ENCODE results near the gene ERH.
"Not testable (repeated sequence)": the region's sequence is repeated elsewhere in the genome, so short reads cannot be mapped to it uniquely, and the experiment has no call there.

ERH gene

DNA sequence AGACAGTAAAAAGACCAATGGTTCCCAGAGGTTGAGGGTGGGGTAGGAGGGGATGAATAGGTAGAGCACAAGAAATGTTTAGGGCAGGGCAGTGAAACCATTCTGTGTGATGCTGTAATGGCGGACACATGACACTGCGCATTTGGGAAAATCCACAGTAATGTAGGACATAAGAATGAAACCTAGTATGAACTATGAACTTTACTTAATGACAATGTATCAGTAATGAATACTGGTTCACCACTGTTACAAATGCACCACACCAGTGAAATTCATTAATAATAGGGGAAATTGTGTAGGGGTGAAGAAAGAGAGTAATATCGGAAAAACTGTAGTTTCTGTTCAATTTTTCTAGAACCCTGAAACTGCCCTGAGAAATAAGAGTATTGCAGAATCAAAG lies 5.6 kb downstream of the ERH start:
- no peak for DNase-seq

DNA sequence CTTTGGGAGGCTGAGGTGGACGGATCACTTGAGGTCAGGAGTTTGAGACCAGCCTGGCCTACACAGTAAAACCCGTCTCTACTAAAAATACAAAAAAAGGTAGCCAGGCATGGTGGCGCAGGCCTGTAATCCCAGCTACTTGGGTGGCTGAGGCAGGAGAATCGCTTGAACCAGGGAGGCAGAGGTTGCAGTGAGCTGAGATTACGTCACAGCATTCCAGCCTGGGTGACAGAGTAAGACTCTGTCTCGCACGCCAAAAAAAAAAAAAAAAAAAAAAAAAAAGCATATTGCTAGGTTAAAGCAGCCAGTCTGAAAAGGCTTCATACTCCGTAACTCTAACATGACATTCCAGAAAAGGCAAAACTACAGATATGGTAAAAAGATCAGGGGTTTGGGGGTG lies 6.7 kb downstream of the ERH start:
- DNase-seq: not testable (repeated sequence)

DNA sequence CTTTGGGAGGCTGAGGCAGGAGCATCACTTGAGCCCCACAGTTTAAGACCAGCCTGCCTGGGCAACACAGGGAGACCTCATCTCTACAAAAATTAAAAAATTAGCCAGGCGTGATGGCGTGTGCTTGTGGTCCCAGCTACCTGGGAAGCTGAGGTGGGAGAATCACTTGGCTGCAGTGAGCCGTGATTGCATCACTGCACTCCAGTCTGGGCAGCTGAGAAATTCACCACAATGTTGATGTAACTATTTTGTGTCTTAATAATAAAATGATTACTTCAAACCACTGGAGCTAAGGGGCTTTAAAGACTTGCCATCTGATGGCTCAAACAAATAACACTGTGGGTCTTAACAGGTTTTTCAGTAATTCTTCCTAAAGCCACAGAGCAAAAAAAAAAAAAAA lies 10.8 kb downstream of the ERH start:
- DNase-seq: no peak

GRCh38 chr14:69378274-69378673 lies 19.8 kb downstream of the ERH start:
- no peak for DNase-seq

- no peak for DNase-seq
Observed at GRCh38 chr14:69376439-69376838, 21.7 kb downstream of the ERH start.

DNA sequence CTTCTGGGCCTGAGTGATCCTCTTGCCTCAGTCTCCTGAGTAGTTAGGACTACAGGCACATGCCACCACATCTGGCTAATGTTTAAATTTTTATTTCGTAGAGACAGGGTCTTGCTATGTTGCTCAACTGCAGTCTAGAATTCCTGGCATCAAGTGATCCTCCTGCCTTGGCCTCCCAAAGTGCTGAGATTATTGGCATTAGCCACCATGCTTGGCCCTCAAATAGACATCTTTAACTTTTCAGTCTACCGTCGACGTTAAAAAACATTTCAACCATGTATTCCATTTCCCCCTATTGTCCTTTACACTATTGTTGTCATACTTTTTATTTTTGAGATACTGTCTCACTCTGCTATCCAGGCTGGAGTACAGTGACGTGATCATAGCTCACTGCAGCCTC lies 22.4 kb downstream of the ERH start:
- DNase-seq: no peak

GRCh38 chr14:69375182-69375581 lies 22.9 kb downstream of the ERH start:
- no peak for DNase-seq

- DNase-seq: no peak
Observed at GRCh38 chr14:69374235-69374634, 23.9 kb downstream of the ERH start.

DNA sequence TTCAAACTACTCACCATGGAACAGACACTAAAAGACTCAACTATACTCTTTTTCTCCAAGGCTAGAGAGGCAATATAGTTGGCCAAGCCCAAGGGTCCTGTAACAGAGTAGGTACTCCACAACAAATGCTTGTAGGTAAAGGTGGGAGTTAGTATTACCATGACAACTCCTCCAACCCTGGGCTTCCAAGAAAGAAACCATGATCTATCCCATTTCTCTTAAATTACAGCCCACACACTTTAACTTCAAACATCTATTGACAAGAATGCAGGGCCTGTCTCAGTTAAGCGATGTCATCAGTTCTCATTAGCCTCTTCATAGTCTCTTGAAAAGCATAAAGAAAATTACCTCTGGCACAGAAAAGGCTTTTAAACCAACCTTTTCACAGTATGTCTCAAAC lies 25.0 kb downstream of the ERH start:
- DNase-seq: no peak

DNA sequence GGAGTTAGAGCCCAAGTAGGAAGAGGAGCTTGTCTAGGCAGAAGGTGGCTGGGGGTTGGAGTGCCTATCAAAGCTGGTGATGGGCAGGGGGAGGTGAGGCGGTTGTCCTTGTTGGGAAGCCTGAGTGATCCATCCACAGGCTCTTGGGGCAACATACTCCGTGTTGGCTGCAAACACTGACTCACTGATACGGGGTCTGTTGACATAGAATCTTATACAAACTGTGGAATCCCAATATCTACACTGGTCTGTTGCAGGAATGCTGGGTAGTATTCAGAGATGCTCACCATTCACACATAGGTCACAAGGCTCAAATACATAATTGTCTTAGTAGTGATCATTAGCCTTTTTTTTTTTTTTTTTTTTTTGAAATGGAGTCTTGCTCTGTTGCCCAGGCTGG lies 26.0 kb downstream of the ERH start:
- no peak for DNase-seq

GRCh38 chr14:69370061-69370460 lies 28.0 kb downstream of the ERH start:
- no peak for DNase-seq

DNA sequence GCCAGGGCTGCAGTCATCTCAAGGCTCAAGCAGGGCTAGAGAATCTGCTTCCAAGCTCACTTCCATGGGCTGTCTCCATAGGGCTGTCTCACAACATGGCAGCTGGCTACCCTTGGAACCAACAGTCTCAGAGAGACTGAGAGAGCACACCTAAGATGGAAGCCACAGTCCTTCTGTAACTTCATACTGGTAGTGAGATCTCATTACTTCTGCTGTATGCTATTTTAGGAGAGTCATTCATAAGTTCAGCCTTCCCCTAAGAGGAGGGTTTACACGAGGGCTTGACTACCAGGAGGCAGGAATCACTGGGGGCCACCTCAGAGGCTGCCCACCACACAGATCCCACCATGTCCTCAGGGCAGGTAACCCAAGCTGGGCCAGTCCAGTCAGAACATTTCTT lies 29.7 kb downstream of the ERH start:
- no peak for DNase-seq

- no peak for DNase-seq
Observed at GRCh38 chr14:69366761-69367160, 31.3 kb downstream of the ERH start.

DNA sequence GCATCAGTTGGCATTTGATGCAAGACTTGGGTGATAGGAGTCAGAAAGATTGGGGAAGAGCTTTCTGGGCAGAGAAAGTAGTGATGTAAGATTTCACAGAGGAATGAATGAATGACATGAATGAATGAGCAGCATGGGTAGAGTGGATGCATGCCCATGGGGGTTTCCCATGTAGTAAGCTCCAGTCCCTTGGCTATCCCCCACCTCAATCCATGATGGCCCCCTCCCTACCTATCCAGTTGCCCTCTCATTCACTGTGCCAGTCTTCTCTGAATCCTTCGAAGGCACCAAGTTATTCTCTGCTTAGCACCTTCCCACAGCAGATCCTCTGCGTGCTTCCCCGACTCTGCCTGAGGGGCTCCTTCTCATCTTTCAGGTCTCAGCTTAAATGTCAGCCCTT lies 32.0 kb downstream of the ERH start:
- no peak for DNase-seq

DNA sequence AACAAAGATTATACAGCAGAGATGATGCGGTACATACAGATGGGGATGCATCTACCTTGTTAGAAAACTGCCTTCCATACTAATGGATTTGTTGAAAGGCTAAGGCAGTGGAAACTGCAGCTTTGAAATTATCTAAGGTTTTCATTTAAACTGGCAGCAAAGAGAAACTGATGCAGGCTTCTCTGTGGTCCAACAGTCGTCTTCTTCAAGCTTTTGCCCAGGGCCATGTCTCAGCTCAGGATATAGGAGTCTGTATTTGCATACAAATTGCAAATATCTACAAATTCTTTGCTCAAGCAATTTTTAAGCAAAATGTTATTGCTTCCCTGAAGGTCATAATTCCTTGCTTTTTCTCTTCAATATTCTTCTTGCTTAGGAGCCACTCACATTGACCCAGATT lies 33.7 kb downstream of the ERH start:
- DNase-seq: no peak

DNA sequence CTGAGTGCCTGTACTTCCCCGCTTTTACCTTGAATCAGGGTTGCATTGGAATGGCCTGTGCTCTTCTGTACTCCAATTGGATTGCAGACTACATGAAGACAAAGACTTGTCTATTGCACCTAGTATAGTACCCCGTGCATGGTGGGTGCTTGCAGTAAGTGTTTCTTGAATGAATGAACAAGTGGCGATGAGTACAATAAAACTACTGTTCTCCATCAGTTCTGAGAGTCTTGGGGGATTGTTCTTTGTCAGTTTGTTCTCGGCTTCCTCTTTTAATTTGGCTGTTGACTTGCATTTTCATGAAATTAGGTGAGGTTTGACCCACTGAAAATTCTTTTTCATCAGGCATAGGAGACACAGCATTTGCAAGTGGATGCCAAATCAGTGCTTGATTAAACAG lies 34.1 kb downstream of the ERH start:
- no peak for DNase-seq

GRCh38 chr14:69363055-69363454 lies 35.0 kb downstream of the ERH start:
- no peak for DNase-seq

DNA sequence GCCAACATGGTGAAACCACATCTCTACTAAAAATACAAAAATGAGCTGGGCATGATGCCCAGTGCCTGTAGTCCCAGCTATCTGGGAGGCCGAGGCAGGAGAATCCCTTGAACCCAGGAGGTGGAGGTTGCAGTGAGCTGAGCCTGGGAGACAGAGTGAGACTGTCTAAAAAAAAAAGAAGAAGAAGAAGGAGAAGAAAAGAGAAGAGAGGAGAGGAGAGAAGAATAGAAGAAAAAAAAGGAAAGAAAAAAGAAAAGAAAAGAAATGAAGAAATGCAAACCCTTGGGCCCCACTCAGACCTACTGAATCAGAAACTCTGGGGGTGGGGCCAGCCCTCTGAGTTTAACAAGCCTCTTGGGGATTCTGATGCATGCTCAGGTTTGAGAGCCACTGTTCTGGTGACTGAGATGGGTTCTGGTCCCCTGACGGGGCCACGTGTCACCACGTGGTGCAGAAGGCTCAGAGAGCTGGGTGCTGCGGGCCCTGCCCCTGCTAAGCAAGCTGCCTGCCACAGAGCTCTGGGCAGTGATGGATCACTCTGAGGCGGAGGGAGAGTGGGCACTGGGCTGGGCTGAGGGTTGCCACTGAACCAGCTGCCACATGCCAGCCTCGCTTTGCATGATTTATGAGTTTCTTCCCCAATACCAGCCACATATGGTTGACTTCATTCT lies 37.5 kb downstream of the ERH start:
- DNase-seq: no peak

- DNase-seq: no peak
Observed at GRCh38 chr14:69358966-69359365, 39.1 kb downstream of the ERH start.

DNA sequence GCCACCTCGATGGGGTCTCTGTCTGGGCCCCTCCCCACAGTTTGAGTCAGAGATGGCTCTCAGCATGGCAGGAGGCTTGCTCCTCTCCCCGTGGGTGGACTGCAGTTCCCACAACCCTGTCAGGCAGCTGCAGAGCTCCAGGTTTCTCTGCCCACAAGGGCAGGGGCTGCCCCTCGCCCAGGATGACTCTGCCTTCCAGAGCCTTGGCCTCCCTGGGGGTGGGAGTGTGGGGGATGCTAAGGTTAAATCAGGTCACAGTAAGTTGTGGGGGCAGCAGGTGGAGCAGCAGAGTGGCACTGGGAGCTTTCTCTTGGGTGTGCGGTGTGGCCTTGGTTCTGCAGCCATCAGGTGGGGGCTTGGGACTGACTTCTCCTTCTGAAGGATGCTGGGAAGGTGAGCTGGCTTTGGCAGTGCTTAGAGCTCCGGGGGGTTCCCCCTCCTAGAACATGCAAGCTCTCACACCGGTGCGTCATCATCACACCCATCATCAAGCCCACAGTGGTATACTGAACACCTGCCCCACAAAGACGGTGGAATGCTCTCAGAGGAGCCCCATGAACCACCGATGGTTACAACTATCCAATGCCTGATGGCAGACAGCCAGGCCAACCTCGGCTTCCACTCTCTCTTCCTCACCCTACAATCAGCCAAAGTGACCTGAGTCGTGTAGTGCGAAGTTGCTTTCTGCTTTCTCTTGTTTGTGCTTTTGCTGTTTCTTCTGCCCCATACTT lies 39.7 kb downstream of the ERH start:
- DNase-seq: no peak

DNA sequence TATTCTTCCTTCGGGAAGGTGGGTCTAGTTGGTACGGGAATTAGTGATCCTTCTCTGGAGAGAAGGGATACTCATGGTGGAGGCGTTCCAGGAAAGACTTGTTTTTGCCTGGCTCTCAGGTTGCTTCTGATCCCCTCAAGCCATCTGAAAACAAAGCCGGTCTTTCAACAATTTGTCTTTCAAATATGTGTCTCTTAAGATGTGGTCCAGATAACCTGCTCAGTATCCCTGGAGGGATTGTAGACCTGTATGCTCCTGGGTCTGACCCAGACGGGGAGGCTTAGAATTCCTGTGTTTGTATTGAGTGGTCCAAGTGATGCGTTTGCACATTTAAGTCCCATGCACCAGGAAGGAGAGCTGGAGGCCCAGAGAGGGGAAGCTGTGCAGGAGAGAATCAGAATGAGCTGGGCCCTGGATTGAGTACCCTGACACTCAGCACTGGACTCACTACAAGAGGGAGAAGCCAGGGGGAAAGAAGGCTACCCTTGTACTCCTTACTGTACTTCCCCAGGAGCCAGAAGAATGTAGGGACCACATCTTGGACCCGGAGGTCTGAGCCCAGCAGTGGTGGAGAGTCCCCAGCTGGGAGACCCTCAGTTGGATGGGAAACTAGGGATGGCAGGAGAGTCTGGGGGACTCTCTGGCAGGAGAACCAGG lies 40.4 kb downstream of the ERH start:
- no peak for DNase-seq

DNA sequence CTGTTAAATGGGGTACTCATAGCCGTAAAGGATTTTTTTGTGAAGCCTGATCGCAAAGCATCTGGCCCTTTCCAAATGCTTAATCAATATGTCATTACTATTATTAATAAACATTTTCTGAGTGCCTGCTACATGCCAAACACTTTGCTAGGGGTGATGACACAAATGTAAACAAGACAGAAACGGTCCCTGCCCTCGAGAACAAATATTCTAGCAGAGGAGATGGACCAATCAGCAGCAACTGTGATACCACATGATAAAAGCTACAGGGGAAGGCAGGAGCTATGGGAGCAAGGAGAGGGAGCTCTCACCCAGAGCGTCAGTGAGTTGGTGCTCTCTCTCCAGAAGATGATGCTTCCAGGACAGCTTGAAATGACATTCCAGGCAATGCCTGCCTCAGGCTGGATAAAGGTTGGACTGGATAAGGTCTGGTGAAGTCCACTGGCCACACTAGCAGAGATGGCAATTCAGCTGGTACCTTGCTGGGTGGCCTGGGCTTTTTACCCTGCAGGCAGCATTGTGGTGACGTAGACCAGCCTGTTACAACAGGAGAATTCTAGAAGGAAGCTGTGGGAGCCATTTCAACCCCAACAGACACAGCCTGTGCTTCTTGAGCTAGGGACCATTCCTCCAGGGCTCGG lies 41.1 kb downstream of the ERH start:
- no peak for DNase-seq

GRCh38 chr14:69355607-69356281 lies 42.4 kb downstream of the ERH start:
- no peak for DNase-seq

All from NCI-H1930 (cell line).